ENCODE measurements around the gene CD1C.

GRCh38 chr1:158290321-158290844 is 660 bp downstream of the CD1C start:
- TF ChIP-seq YY1 (IDR thresholded peaks at IDR 0.05; ENCODE audit: low read depth, low read length) (no peak), ATF3 (IDR thresholded peaks at IDR 0.05; ENCODE audit: insufficient read depth, low read depth, low read length) (no peak), SRF (IDR thresholded peaks at IDR 0.05; ENCODE audit: low read depth, low read length) (no peak), POLR2A (IDR thresholded peaks at IDR 0.05; ENCODE audit: control extremely low read depth in 1 of 2, low read depth in 2 of 2, low read length in 2 of 2) (no peak), CTCF (IDR thresholded peaks at IDR 0.05; ENCODE audit: control extremely low read depth in 1 of 3, insufficient read depth in 1 of 3, low read depth in 1 of 3, low read length in 3 of 3) (no peak), ATF2 (IDR thresholded peaks at IDR 0.05; ENCODE audit: low read length) (no peak), MAX (IDR thresholded peaks at IDR 0.05) (no peak), RNF2 (IDR thresholded peaks at IDR 0.05; ENCODE audit: borderline replicate concordance, low read depth, low read length, missing control alignments, poor library complexity, severe bottlenecking) (no peak), MAFK (IDR thresholded peaks at IDR 0.05; ENCODE audit: low read depth, low read length) (no peak), EGR1 (IDR thresholded peaks at IDR 0.05; ENCODE audit: borderline replicate concordance, low read depth, low read length) (no peak), TEAD4 (IDR thresholded peaks at IDR 0.05; ENCODE audit: low read depth, low read length) (no peak), KDM5A (IDR thresholded peaks at IDR 0.05; ENCODE audit: low read length) (no peak), EP300 (IDR thresholded peaks at IDR 0.05; ENCODE audit: borderline replicate concordance in 1 of 2, low read depth in 2 of 2, low read length in 2 of 2) (no peak)
